Retinal pigment epithelial cell (primary cell): ENCODE data around the gene GBGT1.

Experiments
- DNase-seq: peaks from one replicate; pipeline ENCODE4 v3.0.0-alpha.2; 2010; ENCODE audit warnings: low read depth
- H3K4me3 ChIP-seq: 2 replicates; pipeline ENCODE4 v1.5.1; 2011; ENCODE audit warnings: mild to moderate bottlenecking, low read length, control low read depth, moderate library complexity
- TF ChIP-seq, protein P1 (sequence below): conservative IDR thresholded peaks from 2 replicates; pipeline ENCODE4 v1.5.1; 2011; ENCODE audit warnings: low read depth, low read length, control low read depth, inconsistent platforms

The GBGT1 gene

GRCh38 chr9:133113163-133113948 lies 50.4 kb downstream of the GBGT1 start:
- H3K4me3 ChIP-seq = no peak overlapping the region
- DNase-seq = no peak
- TF ChIP-seq, protein P1, sequence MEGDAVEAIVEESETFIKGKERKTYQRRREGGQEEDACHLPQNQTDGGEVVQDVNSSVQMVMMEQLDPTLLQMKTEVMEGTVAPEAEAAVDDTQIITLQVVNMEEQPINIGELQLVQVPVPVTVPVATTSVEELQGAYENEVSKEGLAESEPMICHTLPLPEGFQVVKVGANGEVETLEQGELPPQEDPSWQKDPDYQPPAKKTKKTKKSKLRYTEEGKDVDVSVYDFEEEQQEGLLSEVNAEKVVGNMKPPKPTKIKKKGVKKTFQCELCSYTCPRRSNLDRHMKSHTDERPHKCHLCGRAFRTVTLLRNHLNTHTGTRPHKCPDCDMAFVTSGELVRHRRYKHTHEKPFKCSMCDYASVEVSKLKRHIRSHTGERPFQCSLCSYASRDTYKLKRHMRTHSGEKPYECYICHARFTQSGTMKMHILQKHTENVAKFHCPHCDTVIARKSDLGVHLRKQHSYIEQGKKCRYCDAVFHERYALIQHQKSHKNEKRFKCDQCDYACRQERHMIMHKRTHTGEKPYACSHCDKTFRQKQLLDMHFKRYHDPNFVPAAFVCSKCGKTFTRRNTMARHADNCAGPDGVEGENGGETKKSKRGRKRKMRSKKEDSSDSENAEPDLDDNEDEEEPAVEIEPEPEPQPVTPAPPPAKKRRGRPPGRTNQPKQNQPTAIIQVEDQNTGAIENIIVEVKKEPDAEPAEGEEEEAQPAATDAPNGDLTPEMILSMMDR = no peak

DNA sequence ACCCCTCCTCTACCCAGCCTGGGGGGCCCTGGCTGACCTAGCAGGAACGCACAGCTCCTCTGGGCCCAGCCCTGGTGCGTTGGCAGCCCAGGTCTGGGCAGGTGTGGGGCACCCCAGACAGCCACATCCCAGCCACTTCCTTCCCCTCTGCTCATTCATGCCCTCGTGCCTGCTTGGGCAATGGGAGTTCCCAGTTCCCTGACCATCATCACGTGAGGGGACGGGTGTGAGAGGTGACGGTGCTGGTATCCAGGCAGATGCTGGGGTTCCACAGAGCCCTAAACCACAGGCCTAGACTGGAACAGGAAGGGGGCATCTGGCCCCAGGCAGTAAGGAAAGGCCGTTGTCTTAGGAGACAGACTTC lies 51.1 kb downstream of the GBGT1 start:
- DNase-seq = no peak
- H3K4me3 ChIP-seq = no peak overlapping the region
- TF ChIP-seq, protein P1 = no peak

GRCh38 chr9:133111808-133112662 lies 51.7 kb downstream of the GBGT1 start:
- TF ChIP-seq, protein P1 = no peak
- DNase-seq = no peak
- H3K4me3 ChIP-seq = no peak overlapping the region

DNA sequence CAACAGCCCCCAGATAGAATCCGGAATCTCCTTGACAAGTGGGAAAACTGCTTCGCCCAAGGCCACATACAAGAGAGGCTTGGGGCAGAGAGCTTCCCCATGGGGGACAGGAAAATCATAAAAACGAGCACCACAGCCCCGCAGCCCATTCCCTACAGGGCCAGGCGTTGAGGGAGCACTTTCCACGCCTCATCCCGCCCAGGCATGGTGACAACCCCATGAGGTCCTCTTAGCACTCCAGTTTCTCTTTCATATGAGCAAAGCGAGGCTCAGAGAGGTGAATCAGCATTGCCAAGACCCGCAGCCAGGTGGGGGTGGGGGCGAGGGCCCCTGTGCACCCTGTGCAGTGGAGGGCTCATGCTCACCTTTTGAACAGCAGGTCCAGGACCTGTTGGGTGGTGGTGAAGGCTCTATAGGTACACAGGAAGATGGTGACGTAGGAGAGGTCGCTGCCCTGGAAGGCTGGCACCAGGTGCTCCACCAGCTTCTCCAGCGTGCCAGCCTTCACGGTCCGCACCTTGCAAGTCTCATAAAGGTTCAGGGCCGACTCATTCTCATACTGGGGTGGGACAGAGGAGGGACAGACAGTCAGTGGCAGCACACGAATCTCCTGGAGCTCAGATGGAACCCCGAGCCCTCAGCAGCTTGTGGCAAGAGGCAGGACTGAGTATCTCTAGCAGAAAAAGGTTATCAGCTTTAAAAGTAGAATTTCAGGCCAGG lies 53.6 kb downstream of the GBGT1 start:
- TF ChIP-seq, protein P1 = no peak
- DNase-seq = no peak
- H3K4me3 ChIP-seq = no peak overlapping the region

GRCh38 chr9:133108794-133109641 lies 54.7 kb downstream of the GBGT1 start:
- no peak for DNase-seq
- TF ChIP-seq, protein P1 = no peak
- no peak overlapping the region for H3K4me3 ChIP-seq
